ENCODE data around the gene CR1L. TPM values are rescaled to one million over a fixed set of nuclear protein-coding genes. Genes with fewer than 3 reads are reported as not detected.
"Not testable (repeated sequence)": the region's sequence is repeated elsewhere in the genome, so short reads cannot be mapped to it uniquely, and the experiment has no call there.

CR1L gene
- total RNA-seq, 2 donors from 2014 or later, result not detected

GRCh38 chr1:207670192-207670591 lies 25.3 kb downstream of the CR1L start:
- TF ChIP-seq CTCF (IDR thresholded peaks at IDR 0.05), result no peak
- no peaks in the 10 kb centered on the region for H3K36me3 ChIP-seq
- intact Hi-C loops (cut with DNase I), result no loop called here
- no peaks in the 10 kb centered on the region for H3K4me1 ChIP-seq
- H3K9ac ChIP-seq (ENCODE audit: low read depth in 2 of 2, low read length in 2 of 2), result no peak overlapping the region
- no peak overlapping the region for H3K4me3 ChIP-seq
- H3K9me3 ChIP-seq, result no peaks in the 10 kb centered on the region
- H3K27ac ChIP-seq, result no peak overlapping the region
- no peak for DNase-seq
- peaks cover 22% of the 10 kb centered on the region for H3K27me3 ChIP-seq

DNA sequence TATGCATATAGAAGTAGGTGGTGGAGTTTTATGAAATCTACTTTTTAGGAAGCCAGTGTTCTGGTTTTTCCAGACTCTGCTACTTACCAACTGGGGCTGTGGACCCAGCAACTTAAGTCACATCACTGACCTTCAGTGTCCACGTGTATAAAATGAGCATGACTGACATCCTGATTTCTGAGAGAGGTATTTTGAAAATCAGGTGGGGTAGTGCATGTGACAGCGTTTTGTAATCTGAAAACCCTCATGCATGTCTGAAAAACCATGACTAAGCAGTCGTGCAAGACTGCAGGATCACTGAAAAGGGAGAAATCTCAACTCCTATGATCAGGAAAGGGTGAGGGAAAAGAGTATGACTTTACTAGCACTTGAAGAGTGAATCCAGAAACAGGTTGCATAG lies 26.1 kb downstream of the CR1L start:
- H3K4me3 ChIP-seq, result no peak overlapping the region
- H3K9me3 ChIP-seq, result no peaks in the 10 kb centered on the region
- no peak overlapping the region for H3K27ac ChIP-seq
- TF ChIP-seq CTCF (IDR thresholded peaks at IDR 0.05), result no peak
- intact Hi-C loops (cut with DNase I), result no loop called here
- H3K36me3 ChIP-seq, result no peaks in the 10 kb centered on the region
- H3K27me3 ChIP-seq, result peaks cover 22% of the 10 kb centered on the region
- H3K4me1 ChIP-seq, result no peaks in the 10 kb centered on the region
- no peak for DNase-seq
- no peak overlapping the region for H3K9ac ChIP-seq (ENCODE audit: low read depth in 2 of 2, low read length in 2 of 2)

GRCh38 chr1:207672522-207673130 lies 27.7 kb downstream of the CR1L start:
- intact Hi-C loops (cut with DNase I), result no loop called here
- Histone ChIP-seq H3K27me3 (peaks cover 22% of the 10 kb centered on the region), H3K36me3 (no peaks in the 10 kb centered on the region), H3K9ac (ENCODE audit: low read depth in 2 of 2, low read length in 2 of 2) (no peak overlapping the region), H3K27ac (no peak overlapping the region), H3K4me1 (no peaks in the 10 kb centered on the region), H3K9me3 (no peaks in the 10 kb centered on the region), H3K4me3 (no peak overlapping the region)
- peak; percentile 22 for DNase-seq
- no peak for TF ChIP-seq CTCF (IDR thresholded peaks at IDR 0.05)

DNA sequence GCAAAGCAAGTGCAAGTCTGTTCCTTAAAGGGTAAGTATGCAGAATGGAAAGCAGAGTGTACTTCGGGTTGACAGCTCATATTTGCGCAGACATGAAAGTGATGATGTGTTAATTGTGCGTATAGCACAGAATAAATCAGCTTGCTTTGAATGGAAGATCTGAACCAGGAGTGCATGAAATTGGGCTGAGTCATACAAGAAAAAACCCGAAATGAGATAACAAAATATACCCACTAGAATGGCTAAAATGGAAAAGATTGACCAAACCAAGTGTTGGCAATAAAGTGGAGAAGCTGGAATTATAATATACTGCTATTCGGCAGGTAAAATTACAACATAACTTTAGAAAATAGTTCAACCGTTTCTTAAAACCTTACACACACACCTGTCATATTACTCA lies 28.5 kb downstream of the CR1L start:
- H3K27ac ChIP-seq, result no peak overlapping the region
- no peak for TF ChIP-seq CTCF (IDR thresholded peaks at IDR 0.05)
- DNase-seq, result no peak
- H3K36me3 ChIP-seq, result no peaks in the 10 kb centered on the region
- no peaks in the 10 kb centered on the region for H3K4me1 ChIP-seq
- peaks cover 22% of the 10 kb centered on the region for H3K27me3 ChIP-seq
- intact Hi-C loops (cut with DNase I), result no loop called here
- H3K9me3 ChIP-seq, result no peaks in the 10 kb centered on the region
- no peak overlapping the region for H3K9ac ChIP-seq (ENCODE audit: low read depth in 2 of 2, low read length in 2 of 2)
- no peak overlapping the region for H3K4me3 ChIP-seq

DNA sequence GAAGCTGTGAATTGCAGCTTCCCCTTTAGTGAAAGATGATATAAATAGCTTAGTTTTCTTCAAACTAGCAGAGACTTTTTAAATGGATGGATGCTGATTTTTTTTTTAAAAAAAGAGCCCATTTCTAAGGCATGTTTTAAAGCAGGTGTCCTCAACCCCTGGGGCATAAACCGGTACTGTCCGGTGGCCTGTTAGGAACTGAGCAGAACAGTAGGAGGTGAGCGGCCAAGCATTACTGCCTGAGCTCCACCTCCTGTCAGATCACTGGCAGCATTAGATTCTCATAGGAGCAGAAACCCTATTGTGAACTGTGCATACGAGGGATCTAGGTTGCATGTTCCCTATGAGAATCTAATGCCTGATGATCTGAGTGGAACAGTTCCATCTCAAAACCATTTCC lies 31.2 kb downstream of the CR1L start:
- Histone ChIP-seq H3K27me3 (peaks cover 6% of the 10 kb centered on the region), H3K9me3 (no peaks in the 10 kb centered on the region), H3K27ac (no peak overlapping the region), H3K4me1 (no peaks in the 10 kb centered on the region), H3K36me3 (no peaks in the 10 kb centered on the region), H3K9ac (ENCODE audit: low read depth in 2 of 2, low read length in 2 of 2) (no peak overlapping the region), H3K4me3 (no peak overlapping the region)
- DNase-seq, result no peak
- intact Hi-C loops (cut with DNase I), result no loop called here
- no peak for TF ChIP-seq CTCF (IDR thresholded peaks at IDR 0.05)

- H3K4me3 ChIP-seq; DNase-seq; H3K27ac ChIP-seq; H3K36me3 ChIP-seq; H3K9me3 ChIP-seq; H3K9ac ChIP-seq (ENCODE audit: low read depth in 2 of 2, low read length in 2 of 2); H3K27me3 ChIP-seq; intact Hi-C loops (cut with DNase I); H3K4me1 ChIP-seq: not testable (repeated sequence)
Observed at GRCh38 chr1:207680590-207681388, 35.9 kb downstream of the CR1L start.

GRCh38 chr1:207682872-207683434 lies 38.0 kb downstream of the CR1L start:
- H3K4me3 ChIP-seq; DNase-seq; H3K36me3 ChIP-seq; H3K27ac ChIP-seq; H3K9me3 ChIP-seq; H3K9ac ChIP-seq (ENCODE audit: low read depth in 2 of 2, low read length in 2 of 2); H3K4me1 ChIP-seq; H3K27me3 ChIP-seq; intact Hi-C loops (cut with DNase I): not testable (repeated sequence)

GRCh38 chr1:207690551-207690950 lies 45.6 kb downstream of the CR1L start:
- H3K27ac ChIP-seq; DNase-seq; intact Hi-C loops (cut with DNase I): not testable (repeated sequence)

More at GRCh38 chr1:207690551-207690950, 45.6 kb downstream of the CR1L start:
- H3K9ac ChIP-seq (ENCODE audit: low read depth in 2 of 2, low read length in 2 of 2); H3K36me3 ChIP-seq; H3K4me1 ChIP-seq; H3K9me3 ChIP-seq; H3K4me3 ChIP-seq; H3K27me3 ChIP-seq: not testable (repeated sequence)

Data from colonic mucosa (tissue), 4 donors.